ENCODE data around the gene CRIM1. TPM values are rescaled to one million over a fixed set of nuclear protein-coding genes. Genes with fewer than 3 reads are reported as not detected.

CRIM1 gene
- total and polyA plus RNA-seq, 2 of the 8 experiments (the other 6 are each of a cell fraction or from before 2014, with no cell fraction given): 9.4 to 28.4 TPM

GRCh38 chr2:36326286-36326685 lies 29.3 kb upstream of the CRIM1 start:
- FAIRE-seq (no peak), DNase-seq (ENCODE audit: low read depth in 1 of 2, low spot score in 2 of 2) (no peak)
- Histone ChIP-seq H3K4me3 (ENCODE audit: extremely low read depth in 1 of 4, insufficient read depth in 2 of 4, low read depth in 3 of 4, low read length in 4 of 4) (no peak overlapping the region), H3K4me1 (replicated peaks in 1 of 4; ENCODE audit: control insufficient read depth in 3 of 4, insufficient read depth in 4 of 4, low read length in 3 of 4) (peaks cover 0 to 3% (median 0%) of the 10 kb centered on the region in 4 experiments; a peak in 2 of 7 replicates), H2AK5ac (ENCODE audit: low read depth, low read length) (no peak overlapping the region), H3K36me3 (ENCODE audit: control insufficient read depth in 2 of 4, insufficient read depth in 4 of 4, low read length in 3 of 4) (peaks cover 0 to 3% (median 0%) of the 10 kb centered on the region in 4 experiments; a peak in 1 of 8 replicates), H3K18ac (ENCODE audit: extremely low read depth, low read length) (no peak overlapping the region), H3K9ac (replicated peaks in 1 of 4; ENCODE audit: extremely low read depth in 1 of 4, low read depth in 3 of 4, low read length in 3 of 4) (no peak overlapping the region), H2BK120ac (replicated peaks; ENCODE audit: low read depth, low read length) (no peak overlapping the region), H4K20me1 (replicated peaks in 1 of 2; ENCODE audit: control insufficient read depth in 1 of 2, insufficient read depth in 2 of 2, low read length in 2 of 2) (no peaks in the 10 kb centered on the region), H2AFZ (ENCODE audit: low read length) (no peak overlapping the region), H3K79me1 (ENCODE audit: low read depth, low read length) (no peaks in the 10 kb centered on the region), H2BK5ac (ENCODE audit: low read depth, low read length) (no peak overlapping the region), H2BK20ac (ENCODE audit: low read length) (no peak overlapping the region), H3K27me3 (replicated peaks in 1 of 4; ENCODE audit: control insufficient read depth in 3 of 4, extremely low read depth in 1 of 4, insufficient read depth in 3 of 4, low read length in 3 of 4) (peaks cover 0 to 1% (median 0%) of the 10 kb centered on the region in 4 experiments; a peak in 1 of 7 replicates), H3K27ac (ENCODE audit: low read depth, low read length) (no peak overlapping the region), H2BK15ac (ENCODE audit: low read length) (0 out of 2 replicates have a peak overlapping the region, but pooled peaks have one; percentile 19), H3K23ac (ENCODE audit: insufficient read length) (no peak overlapping the region), H2BK12ac (ENCODE audit: low read depth, low read length) (no peak overlapping the region), H4K5ac (ENCODE audit: insufficient read length, low read depth, low read length) (no peak overlapping the region), H3K79me2 (ENCODE audit: control insufficient read depth in 1 of 2, insufficient read depth in 2 of 2, low read length in 2 of 2) (no peaks in the 10 kb centered on the region), H4K91ac (replicated peaks; ENCODE audit: insufficient read length, low read length) (no peak overlapping the region), H3K4ac (replicated peaks; ENCODE audit: insufficient read length, low read depth, low read length) (no peak overlapping the region), H3K14ac (ENCODE audit: insufficient read length) (no peak overlapping the region), H3K9me3 (ENCODE audit: insufficient read depth in 2 of 2, low read depth in 1 of 2, low read length in 1 of 2) (peaks cover 4 to 6% of the 10 kb centered on the region in 2 experiments; a peak in 1 of 4 replicates), H3K23me2 (ENCODE audit: low read depth, low read length) (no peaks in the 10 kb centered on the region), H3K56ac (replicated peaks; ENCODE audit: insufficient read length, low read depth, low read length) (no peak overlapping the region), H3K4me2 (ENCODE audit: insufficient read depth in 1 of 2, low read depth in 2 of 2, low read length in 2 of 2) (no peak overlapping the region), H4K8ac (ENCODE audit: extremely low read depth, insufficient read depth, low read length) (no peak overlapping the region)
- 95% methylated on average over 4 of the region's 4 CpGs; no CpG with 5 or more reads in 1 of the 2 experiments for WGBS, 2 experiments (ENCODE audit: extremely low coverage in 1 of 2, insufficient coverage in 1 of 2, insufficient read length in 1 of 2, insufficient replicate concordance in 2 of 2, low coverage in 1 of 2, low lambda C conversion rate in 2 of 2, missing lambda C conversion rate in 1 of 2)
- POLR2A ChIA-PET (ENCODE audit: partially characterized antibody): no interaction called here
- CTCF ChIA-PET (ENCODE audit: partially characterized antibody): interaction anchor here (0.6 to 1.2 kb wide), 2 partner anchors 16 to 26 kb away, joined by 3 read pairs; no protein-coding TSS in a partner anchor
- no peak for TF ChIP-seq CBX8 (IDR thresholded peaks at IDR 0.05; ENCODE audit: borderline replicate concordance, low read depth, low read length)
- TF ChIP-seq, protein P1, sequence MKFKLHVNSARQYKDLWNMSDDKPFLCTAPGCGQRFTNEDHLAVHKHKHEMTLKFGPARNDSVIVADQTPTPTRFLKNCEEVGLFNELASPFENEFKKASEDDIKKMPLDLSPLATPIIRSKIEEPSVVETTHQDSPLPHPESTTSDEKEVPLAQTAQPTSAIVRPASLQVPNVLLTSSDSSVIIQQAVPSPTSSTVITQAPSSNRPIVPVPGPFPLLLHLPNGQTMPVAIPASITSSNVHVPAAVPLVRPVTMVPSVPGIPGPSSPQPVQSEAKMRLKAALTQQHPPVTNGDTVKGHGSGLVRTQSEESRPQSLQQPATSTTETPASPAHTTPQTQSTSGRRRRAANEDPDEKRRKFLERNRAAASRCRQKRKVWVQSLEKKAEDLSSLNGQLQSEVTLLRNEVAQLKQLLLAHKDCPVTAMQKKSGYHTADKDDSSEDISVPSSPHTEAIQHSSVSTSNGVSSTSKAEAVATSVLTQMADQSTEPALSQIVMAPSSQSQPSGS (IDR thresholded peaks at IDR 0.05; ENCODE audit: low read length): no peak
- TF ChIP-seq JUN (IDR thresholded peaks at IDR 0.05; ENCODE audit: low read depth, low read length): no peak
- no peak for TF ChIP-seq ATF3 (IDR thresholded peaks at IDR 0.05; ENCODE audit: insufficient read depth, low read depth, low read length)
- TF ChIP-seq GABPA (IDR thresholded peaks at IDR 0.05; ENCODE audit: borderline replicate concordance, insufficient read depth, low read length): no peak
- TF ChIP-seq BCL11A (IDR thresholded peaks at IDR 0.05; ENCODE audit: low read depth in 2 of 2, low read length in 2 of 2): no peak
- no peak for TF ChIP-seq SAP30 (IDR thresholded peaks at IDR 0.05; ENCODE audit: insufficient read depth, insufficient replicate concordance, low read length)
- no peak for TF ChIP-seq RNF2 (IDR thresholded peaks at IDR 0.05; ENCODE audit: borderline replicate concordance, low read depth, low read length, missing control alignments, poor library complexity, severe bottlenecking)
- no peak for TF ChIP-seq BACH1 (IDR thresholded peaks at IDR 0.05; ENCODE audit: low read length)
- TF ChIP-seq KDM4A (IDR thresholded peaks at IDR 0.05; ENCODE audit: low read depth, low read length, severe bottlenecking): no peak
- no peak for TF ChIP-seq NRF1 (IDR thresholded peaks at IDR 0.05; ENCODE audit: low read depth, low read length)
